Neural cell (in vitro differentiated cells): Measurements from ENCODE around the gene BRD3.
"Not testable (repeated sequence)": the region's sequence is repeated elsewhere in the genome, so short reads cannot be mapped to it uniquely, and the experiment has no call there.

Experiments
- EP300 ChIP-seq: fragments of 450-650 bp; conservative IDR thresholded peaks from 2 replicates; pipeline ENCODE4 v1.6.1; 2014; ENCODE audit warnings: antibody characterized with exemption, mild to moderate bottlenecking, moderate library complexity; ENCODE audit not compliant: poor library complexity, severe bottlenecking
- MXI1 ChIP-seq: fragments of 450-650 bp; conservative IDR thresholded peaks from 2 replicates; pipeline ENCODE4 v1.6.1; 2014; ENCODE audit warnings: antibody characterized with exemption, mild to moderate bottlenecking; ENCODE audit not compliant: poor library complexity, severe bottlenecking
- POLR2AphosphoS5 ChIP-seq: IDR thresholded peaks from 2 replicates; pipeline ENCODE4 v1.6.1; 2012
- RAD21 ChIP-seq: fragments of 450-650 bp; conservative IDR thresholded peaks from 2 replicates; pipeline ENCODE4 v1.6.1; 2014; ENCODE audit warnings: antibody characterized with exemption, mild to moderate bottlenecking, moderate library complexity
- SMC3 ChIP-seq: fragments of 450-650 bp; conservative IDR thresholded peaks from 2 replicates; pipeline ENCODE4 v1.6.1; 2014; ENCODE audit warnings: antibody characterized with exemption, mild to moderate bottlenecking, moderate library complexity; ENCODE audit not compliant: poor library complexity
- TAF1 ChIP-seq: IDR thresholded peaks from 2 replicates; pipeline ENCODE4 v1.6.1; 2012; ENCODE audit warnings: low read depth
- TF ChIP-seq, protein P1 (sequence below): fragments of 450-650 bp; IDR thresholded peaks from 2 replicates; pipeline ENCODE4 v1.5.1; 2014; ENCODE audit warnings: antibody characterized with exemption, mild to moderate bottlenecking, moderate library complexity; ENCODE audit not compliant: poor library complexity, severe bottlenecking
- TF ChIP-seq, protein P2 (sequence below): IDR thresholded peaks from 2 replicates; pipeline ENCODE4 v1.6.1; 2012; ENCODE audit warnings: borderline replicate concordance

DNA sequence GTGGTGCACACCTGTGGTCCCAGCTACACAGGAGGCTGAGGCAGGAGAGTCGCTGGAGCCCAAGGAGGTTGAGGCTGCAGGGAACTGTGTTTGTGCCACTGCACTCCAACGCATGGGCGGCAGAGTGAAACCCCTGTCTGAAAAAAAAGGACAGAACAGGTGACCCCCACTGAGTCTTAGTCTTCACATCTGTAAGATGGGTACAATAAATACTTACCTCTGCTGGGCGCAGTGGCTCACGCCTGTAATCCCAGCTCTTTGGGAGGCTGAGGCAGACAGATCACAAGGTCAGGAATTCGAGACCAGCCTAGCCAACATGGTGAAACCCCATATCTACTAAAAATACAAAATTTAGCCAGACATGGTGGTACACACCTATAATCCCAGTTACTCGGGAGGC is 4.9 kb upstream of the BRD3 start:
- TF ChIP-seq, protein P1, sequence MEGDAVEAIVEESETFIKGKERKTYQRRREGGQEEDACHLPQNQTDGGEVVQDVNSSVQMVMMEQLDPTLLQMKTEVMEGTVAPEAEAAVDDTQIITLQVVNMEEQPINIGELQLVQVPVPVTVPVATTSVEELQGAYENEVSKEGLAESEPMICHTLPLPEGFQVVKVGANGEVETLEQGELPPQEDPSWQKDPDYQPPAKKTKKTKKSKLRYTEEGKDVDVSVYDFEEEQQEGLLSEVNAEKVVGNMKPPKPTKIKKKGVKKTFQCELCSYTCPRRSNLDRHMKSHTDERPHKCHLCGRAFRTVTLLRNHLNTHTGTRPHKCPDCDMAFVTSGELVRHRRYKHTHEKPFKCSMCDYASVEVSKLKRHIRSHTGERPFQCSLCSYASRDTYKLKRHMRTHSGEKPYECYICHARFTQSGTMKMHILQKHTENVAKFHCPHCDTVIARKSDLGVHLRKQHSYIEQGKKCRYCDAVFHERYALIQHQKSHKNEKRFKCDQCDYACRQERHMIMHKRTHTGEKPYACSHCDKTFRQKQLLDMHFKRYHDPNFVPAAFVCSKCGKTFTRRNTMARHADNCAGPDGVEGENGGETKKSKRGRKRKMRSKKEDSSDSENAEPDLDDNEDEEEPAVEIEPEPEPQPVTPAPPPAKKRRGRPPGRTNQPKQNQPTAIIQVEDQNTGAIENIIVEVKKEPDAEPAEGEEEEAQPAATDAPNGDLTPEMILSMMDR: not testable (repeated sequence)
- not testable (repeated sequence) for TF ChIP-seq POLR2AphosphoS5, TAF1, EP300, RAD21, SMC3, MXI1
- TF ChIP-seq, protein P2, sequence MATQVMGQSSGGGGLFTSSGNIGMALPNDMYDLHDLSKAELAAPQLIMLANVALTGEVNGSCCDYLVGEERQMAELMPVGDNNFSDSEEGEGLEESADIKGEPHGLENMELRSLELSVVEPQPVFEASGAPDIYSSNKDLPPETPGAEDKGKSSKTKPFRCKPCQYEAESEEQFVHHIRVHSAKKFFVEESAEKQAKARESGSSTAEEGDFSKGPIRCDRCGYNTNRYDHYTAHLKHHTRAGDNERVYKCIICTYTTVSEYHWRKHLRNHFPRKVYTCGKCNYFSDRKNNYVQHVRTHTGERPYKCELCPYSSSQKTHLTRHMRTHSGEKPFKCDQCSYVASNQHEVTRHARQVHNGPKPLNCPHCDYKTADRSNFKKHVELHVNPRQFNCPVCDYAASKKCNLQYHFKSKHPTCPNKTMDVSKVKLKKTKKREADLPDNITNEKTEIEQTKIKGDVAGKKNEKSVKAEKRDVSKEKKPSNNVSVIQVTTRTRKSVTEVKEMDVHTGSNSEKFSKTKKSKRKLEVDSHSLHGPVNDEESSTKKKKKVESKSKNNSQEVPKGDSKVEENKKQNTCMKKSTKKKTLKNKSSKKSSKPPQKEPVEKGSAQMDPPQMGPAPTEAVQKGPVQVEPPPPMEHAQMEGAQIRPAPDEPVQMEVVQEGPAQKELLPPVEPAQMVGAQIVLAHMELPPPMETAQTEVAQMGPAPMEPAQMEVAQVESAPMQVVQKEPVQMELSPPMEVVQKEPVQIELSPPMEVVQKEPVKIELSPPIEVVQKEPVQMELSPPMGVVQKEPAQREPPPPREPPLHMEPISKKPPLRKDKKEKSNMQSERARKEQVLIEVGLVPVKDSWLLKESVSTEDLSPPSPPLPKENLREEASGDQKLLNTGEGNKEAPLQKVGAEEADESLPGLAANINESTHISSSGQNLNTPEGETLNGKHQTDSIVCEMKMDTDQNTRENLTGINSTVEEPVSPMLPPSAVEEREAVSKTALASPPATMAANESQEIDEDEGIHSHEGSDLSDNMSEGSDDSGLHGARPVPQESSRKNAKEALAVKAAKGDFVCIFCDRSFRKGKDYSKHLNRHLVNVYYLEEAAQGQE: not testable (repeated sequence)
